NCI-H1092 treated with DMSO at 0.1 percent for 48 hours (cell line): ENCODE results near the gene LAIR2.
A peak's percentile ranks its signal among the peaks of the same experiment; 100 is the strongest.

Experiments
- DNase-seq: peaks from one replicate; lab custom pipeline; 2025; lab: John Stamatoyannopoulos, UW

The LAIR2 gene, protein sequence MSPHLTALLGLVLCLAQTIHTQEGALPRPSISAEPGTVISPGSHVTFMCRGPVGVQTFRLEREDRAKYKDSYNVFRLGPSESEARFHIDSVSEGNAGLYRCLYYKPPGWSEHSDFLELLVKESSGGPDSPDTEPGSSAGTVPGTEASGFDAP

GRCh38 chr19:54502518-54503048, at the start of gene LAIR2:
TSS of gene LAIR2 (plus strand) at chr19:54502831. CDS start at chr19:54502919, 88 bp downstream.
- DNase-seq: no peak

GRCh38 chr19:54453921-54454780, 48.5 kb upstream of the LAIR2 start:
- no peak for DNase-seq

DNA sequence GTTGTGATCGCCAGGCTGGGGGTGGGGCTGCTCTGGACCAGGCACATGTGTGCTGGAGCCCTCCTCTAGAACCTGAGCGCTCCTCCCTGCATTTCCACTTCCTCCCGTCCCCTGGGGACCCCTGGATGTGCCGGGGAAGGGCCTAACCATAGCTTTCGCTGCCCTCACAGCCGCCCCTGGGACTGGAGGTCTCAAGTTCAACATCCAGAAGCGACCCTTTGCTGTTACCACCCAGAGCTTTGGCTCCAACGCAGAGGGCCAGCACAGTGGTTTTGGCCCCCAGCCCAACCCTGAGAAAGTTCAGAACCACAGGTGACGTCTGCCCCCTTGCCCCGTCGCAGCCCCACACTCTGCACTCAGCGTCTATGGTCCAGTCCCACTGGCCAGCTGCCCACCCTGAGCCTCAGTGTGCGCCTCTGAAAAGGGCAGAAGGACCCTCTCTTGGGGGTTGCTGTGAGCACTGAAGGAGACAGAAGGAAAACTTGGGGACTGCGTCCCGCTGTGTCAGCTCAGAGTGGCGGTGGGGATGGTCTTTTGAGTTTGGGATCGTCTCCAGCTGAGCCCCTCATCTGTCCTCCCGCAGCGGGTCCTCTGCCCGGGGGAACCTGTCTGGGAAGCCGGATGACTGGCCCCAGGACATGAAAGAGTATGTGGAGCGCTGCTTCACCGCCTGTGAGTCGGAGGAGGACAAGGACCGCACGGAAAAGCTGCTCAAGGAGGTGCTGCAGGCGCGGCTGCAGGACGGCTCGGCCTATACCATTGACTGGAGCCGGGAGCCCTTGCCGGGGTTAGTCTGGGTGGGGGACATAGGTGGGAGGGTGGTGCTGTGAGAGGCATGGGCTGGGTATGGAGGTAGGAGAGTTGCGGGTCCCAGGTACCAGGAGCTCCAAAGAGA, 47.6 kb upstream of the LAIR2 start:
- no peak for DNase-seq

GRCh38 chr19:54455786-54456422, 46.7 kb upstream of the LAIR2 start:
- DNase-seq: no peak

GRCh38 chr19:54456423-54457373, 45.9 kb upstream of the LAIR2 start:
- no peak for DNase-seq

GRCh38 chr19:54457773-54458647, 44.6 kb upstream of the LAIR2 start:
- DNase-seq: no peak

DNA sequence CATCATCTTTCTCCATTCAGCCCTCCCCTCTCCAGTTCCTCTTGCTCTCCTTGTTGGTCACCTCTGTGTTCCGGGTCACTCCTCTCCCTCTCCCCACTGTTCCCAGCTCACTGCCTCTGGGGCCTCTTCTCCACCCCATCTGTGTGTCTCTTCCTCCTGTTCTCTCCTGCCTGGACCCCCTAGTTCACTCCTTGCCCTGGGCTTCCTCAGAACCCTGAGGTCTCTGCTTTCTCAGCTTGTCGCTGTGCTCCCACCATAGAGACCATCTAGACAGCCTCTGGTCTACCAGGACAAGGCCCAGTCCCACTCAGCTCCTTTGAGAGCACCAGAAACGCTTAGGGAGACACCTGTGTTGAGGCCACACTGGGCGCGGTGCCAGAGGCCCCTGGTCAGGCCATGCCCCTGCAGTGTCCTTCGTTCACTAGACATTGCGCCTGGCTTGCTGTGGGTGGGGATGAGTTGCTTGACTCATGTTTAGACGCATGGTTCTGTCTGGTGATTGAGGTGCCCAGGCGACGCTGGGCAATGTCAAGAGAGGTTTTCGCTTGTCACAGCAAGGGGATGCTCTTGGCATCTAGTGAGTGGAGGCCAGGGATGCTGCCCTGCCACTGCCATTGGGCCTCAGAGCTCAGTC, 43.9 kb upstream of the LAIR2 start:
- DNase-seq: no peak

- DNase-seq: no peak
Measured at GRCh38 chr19:54459282-54460229, 43.1 kb upstream of the LAIR2 start.

DNA sequence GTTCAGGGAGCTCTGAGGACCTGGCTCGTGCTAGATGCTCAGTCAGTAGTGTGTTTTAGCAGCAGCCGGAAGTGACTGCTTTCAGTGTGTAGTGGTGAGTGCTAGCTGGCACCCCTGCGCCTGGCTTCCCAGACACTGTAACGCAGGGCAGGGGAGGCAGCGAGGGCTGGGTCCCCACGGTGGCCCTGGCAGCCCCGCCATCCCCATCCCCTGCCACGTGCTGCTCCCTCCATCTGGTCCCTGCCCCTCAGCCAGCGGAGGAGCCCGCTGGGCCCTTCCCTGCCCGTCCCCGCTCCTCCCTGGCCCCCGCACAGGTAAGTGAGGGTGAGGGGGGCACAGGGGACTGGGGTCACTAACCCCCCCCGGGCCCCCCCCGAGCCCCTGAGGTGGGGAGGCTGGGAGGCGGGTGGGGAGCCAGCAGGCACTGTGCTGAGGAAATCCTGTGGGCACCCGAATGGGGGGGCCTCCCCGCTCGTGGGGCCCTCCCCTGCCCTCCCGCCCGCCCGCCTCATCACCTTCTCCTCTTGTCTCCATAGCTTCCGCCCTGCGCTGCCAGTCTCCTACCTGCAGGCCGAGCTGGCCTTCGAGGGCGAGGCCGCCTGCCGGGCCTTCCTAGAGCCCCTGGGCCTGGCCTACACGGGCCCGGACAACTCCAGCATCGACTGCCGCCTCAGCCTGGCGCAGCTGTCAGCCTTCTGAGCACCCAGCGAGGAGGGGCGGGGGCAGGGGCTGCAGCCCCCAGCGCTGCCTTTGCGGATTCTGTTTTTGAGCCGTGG, 42.2 kb upstream of the LAIR2 start:
- no peak for DNase-seq

GRCh38 chr19:54461210-54461609, 41.4 kb upstream of the LAIR2 start:
- no peak for DNase-seq

DNA sequence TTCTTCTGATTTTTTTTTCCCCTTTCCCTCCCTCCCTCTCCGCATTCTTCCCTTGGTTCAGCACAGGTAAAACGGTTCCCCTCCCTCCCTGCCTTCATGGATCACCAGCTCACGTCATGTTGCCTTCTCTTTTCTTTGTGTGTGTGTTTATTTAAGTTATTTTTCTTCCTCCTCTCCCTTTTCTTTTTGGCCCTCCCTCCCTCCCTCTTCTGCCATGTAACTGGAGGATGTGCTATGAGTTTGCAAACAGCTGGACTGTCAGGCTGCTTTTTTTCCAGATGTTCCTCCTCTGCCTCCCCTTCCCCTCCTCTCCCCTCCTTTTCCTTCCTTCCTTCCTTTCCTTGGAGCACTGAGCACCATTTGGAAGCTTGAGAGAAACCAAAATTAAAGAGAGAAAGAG, 41.0 kb upstream of the LAIR2 start:
- no peak for DNase-seq

DNA sequence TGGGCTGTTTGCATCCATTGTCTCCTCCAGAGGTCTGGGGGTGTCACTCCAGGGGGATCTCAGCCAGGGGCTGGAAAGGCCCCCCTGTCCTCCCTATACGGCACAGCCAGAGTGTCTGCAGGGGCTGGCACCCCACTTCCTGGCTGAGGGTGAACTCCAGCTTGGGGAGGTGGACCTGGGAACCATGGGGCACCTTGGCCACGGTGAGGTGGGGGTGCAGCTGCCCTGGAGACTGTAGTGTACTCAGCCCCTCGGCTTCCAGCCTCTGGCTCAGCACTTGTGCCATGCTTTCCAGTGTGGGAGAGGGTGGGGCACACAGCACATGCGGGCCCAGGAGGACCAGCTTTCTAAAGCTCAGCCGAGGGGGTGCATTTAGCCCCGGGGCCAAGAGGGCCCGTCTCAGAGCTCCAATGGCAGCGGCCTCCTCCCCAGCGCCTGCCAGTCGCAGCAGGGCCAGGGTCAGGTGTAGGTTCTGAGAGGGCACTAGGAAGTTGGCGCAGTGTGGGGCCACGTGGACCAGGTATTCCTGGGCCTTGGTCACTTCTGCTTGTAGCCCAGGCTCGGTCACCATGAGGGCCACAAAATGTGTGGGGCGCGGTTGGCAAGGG, 40.5 kb upstream of the LAIR2 start:
- no peak for DNase-seq

DNA sequence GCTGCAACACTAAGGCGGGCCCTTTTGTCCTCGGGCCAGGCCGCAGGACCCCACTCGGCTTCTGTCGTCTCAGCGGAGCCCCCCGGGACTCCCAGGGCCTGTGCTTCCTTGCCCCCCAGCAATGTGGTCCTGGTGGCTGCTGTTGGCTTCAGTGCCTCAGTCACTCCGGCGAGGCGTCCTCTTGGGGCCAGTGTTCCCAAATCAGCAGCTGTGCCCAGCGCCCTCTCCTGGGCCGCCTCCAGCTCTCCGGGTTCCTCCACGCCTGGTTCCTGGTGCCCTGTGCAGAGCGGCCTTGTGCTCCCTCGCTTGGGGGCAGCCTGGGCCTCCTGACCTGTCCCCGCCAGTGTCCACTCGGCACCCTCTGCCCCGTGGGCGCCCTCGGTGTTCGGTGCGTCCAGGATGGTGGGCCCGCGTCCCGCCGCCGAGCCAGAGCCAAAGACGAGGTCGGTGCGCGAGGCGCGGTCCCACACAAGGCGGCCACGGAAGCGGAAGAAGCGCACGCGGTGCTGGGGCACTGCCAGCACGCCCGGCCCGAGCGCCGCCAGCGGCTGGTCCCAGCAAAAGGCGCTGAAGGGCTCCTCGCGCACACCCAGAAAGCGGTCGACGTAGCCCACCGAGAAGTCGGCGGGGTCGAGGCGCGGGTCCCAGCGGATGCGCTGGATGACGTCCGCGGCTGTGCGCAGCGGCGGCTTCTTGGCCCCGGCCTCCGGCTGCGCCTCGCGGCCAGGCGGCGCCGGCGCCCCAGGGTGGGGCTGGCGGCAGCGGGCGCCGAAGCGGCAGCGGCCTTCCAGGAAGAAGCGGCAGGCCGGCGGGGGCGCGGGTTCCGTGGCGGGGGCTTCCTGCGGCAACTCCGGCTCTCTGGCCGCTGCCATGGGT, 39.7 kb upstream of the LAIR2 start:
- DNase-seq: no peak

GRCh38 chr19:54463531-54464043, 39.0 kb upstream of the LAIR2 start, which contains the start of gene LENG9:
TSS of gene LENG9 (minus strand) at chr19:54463778. CDS start at chr19:54463526, 252 bp downstream.
- peak; percentile 71 for DNase-seq

GRCh38 chr19:54464044-54464629, 38.5 kb upstream of the LAIR2 start:
- DNase-seq: no peak
